GM08714 (cell line): Measurements from ENCODE around the gene SLC38A4.
"Not testable (repeated sequence)": the region's sequence is repeated elsewhere in the genome, so short reads cannot be mapped to it uniquely, and the experiment has no call there.

ENCODE experiments used
- H3K4me3 ChIP-seq: fragments of 200-500 bp; sonication (Bioruptor generic); 2 replicates; pipeline ENCODE4 v1.5.1; 2014; ENCODE audit warnings: mild to moderate bottlenecking, low read length, inconsistent platforms
- ZNF274 ChIP-seq: IDR thresholded peaks from 2 replicates; pipeline ENCODE4 v1.6.1; 2012; ENCODE audit warnings: mild to moderate bottlenecking, low read depth, low read length

Gene SLC38A4

GRCh38 chr12:46775796-46776195 lies 50.0 kb downstream of the SLC38A4 start:
- no peak for TF ChIP-seq ZNF274
- no peak overlapping the region for H3K4me3 ChIP-seq

- no peak for TF ChIP-seq ZNF274
- no peak overlapping the region for H3K4me3 ChIP-seq
Measured at GRCh38 chr12:46774322-46774633, 51.5 kb downstream of the SLC38A4 start.

GRCh38 chr12:46773586-46774321 lies 52.0 kb downstream of the SLC38A4 start:
- H3K4me3 ChIP-seq = no peak overlapping the region
- TF ChIP-seq ZNF274 = no peak

- no peak for TF ChIP-seq ZNF274
- no peak overlapping the region for H3K4me3 ChIP-seq
Measured at GRCh38 chr12:46771268-46771827, 54.4 kb downstream of the SLC38A4 start.

GRCh38 chr12:46770501-46771183 lies 55.2 kb downstream of the SLC38A4 start:
- H3K4me3 ChIP-seq = no peak overlapping the region

GRCh38 chr12:46764005-46764404 lies 61.8 kb downstream of the SLC38A4 start:
- no peak overlapping the region for H3K4me3 ChIP-seq
- no peak for TF ChIP-seq ZNF274

More at GRCh38 chr12:46770501-46771183, 55.2 kb downstream of the SLC38A4 start:
- no peak for TF ChIP-seq ZNF274

- H3K4me3 ChIP-seq = no peak overlapping the region
- TF ChIP-seq ZNF274 = no peak
Measured at GRCh38 chr12:46763230-46763629, 62.6 kb downstream of the SLC38A4 start.

- TF ChIP-seq ZNF274 = no peak
- no peak overlapping the region for H3K4me3 ChIP-seq
Measured at GRCh38 chr12:46754550-46754949, 71.2 kb downstream of the SLC38A4 start.

GRCh38 chr12:46752396-46752795 lies 73.4 kb downstream of the SLC38A4 start:
- TF ChIP-seq ZNF274 = no peak
- H3K4me3 ChIP-seq = no peak overlapping the region

GRCh38 chr12:46751173-46751572 lies 74.6 kb downstream of the SLC38A4 start:
- TF ChIP-seq ZNF274 = no peak
- no peak overlapping the region for H3K4me3 ChIP-seq

- no peak for TF ChIP-seq ZNF274
Measured at GRCh38 chr12:46749322-46749721, 76.5 kb downstream of the SLC38A4 start.

GRCh38 chr12:46744283-46744682 lies 81.5 kb downstream of the SLC38A4 start:
- no peak overlapping the region for H3K4me3 ChIP-seq
- TF ChIP-seq ZNF274 = no peak

More at GRCh38 chr12:46749322-46749721, 76.5 kb downstream of the SLC38A4 start:
- no peak overlapping the region for H3K4me3 ChIP-seq

GRCh38 chr12:46743456-46743855 lies 82.3 kb downstream of the SLC38A4 start:
- TF ChIP-seq ZNF274 = no peak
- H3K4me3 ChIP-seq = no peak overlapping the region

GRCh38 chr12:46742271-46742670 lies 83.5 kb downstream of the SLC38A4 start:
- not testable (repeated sequence) for H3K4me3 ChIP-seq

GRCh38 chr12:46725332-46725731 lies 100.5 kb downstream of the SLC38A4 start:
- no peak for TF ChIP-seq ZNF274
- H3K4me3 ChIP-seq = no peak overlapping the region
